ENCODE data around the gene AMN.

Gene AMN

DNA sequence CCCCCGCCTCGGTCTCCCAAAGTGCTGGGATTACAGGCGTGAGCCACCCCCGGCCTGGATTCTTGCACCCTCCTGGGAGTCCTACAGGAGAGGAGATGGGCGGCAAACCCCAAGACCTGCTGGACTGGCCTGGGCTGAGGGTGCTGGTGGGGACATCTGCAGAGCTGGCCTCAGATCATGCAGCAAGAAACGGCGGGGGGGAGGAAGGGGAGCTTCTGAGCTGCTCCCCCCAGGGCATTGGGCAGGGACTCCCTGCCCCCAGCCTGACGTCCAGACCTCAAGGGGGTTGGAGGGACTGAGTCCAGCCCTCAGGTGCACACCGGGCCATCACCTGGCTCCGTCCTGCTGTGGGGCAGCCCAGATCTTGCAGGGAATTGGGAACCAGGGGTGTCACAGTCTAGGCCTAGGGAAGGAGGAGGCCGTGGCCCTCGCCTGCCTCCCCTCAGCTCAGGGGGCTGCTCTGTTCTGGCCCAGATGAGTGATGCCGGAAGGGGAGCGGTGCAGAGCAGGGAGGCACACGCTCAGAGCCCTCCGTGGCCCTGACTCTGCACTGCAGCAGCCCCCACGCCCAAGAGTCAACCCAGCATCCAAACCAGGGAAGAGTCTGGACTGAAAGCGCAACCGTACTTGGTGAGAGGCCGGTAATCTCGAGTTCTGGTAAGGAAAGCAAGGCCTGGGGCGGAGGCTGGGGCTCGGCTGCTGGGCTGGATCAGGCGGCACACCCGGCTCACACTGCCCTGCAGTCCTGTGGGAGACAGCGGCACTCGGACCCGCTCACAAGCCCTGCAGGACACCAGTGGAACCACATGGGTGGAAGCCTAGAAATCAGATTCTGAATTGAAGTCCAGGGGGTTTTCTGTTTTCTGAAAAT is 8.9 kb upstream of the AMN start:
- H3K4me3 ChIP-seq (ENCODE audit: low read length), result no peak overlapping the region
- no peak for TF ChIP-seq ZNF274 (IDR thresholded peaks at IDR 0.05; ENCODE audit: low read depth, low read length)

DNA sequence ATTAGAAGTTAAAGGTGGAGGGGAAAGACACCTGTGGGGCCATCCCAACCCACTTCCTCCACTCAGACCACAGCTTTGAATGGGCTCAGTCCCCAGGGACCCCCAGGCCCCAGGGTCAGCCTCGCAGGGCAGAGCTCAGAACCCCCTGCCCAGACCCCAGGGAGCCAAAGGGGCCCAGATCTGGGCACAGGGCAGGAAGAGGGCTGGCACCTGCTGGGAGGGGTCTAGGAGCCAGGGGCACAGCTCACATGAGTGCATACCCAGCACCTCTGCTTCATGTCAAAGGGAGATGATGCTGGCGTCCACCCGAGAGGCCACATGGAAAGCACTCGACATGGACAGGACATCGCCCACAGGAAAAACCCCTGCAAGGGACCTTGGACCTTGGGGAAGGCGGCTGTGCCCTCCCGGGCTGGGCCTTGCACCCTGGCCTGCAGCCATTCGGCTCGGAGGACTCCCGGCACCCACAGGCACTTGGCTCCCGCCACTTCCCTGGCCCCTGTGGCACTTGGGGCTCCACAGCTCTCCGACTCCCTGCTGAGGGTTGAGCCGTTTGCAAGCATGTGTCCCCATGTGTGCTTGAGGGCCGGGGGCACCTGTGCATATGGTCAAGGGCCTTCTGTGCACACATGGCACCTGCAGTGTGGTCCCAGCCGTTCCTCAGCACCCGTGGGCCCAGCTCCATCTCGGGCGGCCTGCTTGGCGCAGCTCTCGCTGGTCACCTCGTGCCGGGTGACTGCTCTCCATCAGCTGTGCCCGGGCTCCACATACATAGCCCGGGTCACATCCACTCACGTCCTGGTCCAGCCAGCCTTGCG is 7.8 kb upstream of the AMN start:
- no peak for TF ChIP-seq ZNF274 (IDR thresholded peaks at IDR 0.05; ENCODE audit: low read depth, low read length)
- H3K4me3 ChIP-seq (ENCODE audit: low read length), result no peak overlapping the region

- no peak for TF ChIP-seq ZNF274 (IDR thresholded peaks at IDR 0.05; ENCODE audit: low read depth, low read length)
- no peak overlapping the region for H3K4me3 ChIP-seq (ENCODE audit: low read length)
Measured at GRCh38 chr14:102915292-102916110, 7.0 kb upstream of the AMN start.

DNA sequence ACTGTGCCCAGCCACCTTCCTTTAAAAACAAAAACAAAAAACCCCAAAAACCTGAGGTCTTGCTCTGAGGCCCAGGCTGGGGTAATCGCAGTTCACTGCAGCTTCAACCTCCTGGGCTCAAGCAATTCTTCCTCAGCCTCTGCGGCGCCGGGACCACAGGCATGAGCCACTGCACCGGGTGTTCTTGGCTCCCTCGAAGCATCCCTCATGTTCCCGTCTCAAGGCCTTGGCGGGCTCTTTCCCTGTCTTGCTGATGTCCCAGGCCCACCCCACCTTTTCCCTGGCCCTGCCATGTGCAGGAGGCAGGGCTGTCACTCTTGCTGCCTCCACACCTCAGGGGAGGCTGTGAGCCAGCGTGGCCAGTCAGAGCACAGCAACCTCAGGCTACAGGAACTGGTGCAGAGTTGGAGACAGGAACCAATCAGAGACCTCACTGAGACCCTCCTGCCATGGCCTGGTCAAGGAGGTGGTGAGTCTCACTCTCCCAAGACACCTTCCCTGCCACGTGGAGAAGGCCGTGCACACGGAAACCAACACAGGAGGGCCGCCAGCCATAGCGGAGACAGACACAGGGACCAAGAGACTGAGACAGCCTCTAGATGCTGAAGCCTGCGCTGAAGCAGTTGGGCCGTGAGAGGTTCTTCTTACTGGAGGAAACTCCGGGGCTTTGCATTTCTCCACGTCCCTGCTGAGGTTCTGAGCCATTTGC is 6.0 kb upstream of the AMN start:
- H3K4me3 ChIP-seq (ENCODE audit: low read length), result no peak overlapping the region
- TF ChIP-seq ZNF274 (IDR thresholded peaks at IDR 0.05; ENCODE audit: low read depth, low read length), result no peak

DNA sequence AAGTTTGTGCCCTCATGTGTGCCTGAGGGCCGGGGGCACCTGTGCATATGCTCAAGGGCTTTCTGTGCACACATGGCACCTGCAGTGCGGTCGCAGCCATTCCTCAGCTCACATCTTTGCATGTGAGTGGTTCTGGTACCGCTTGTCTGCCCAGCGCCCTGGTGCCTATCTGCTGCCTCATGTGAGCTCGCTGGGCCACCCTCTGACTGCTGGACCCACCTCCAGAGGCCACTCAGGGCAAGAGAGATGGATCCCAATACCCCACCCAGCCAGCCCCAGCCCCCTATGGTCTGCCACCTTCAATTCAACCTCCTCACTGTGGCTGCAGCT is 5.4 kb upstream of the AMN start:
- H3K4me3 ChIP-seq (ENCODE audit: low read length), result no peak overlapping the region
- no peak for TF ChIP-seq ZNF274 (IDR thresholded peaks at IDR 0.05; ENCODE audit: low read depth, low read length)

- no peak for TF ChIP-seq ZNF274 (IDR thresholded peaks at IDR 0.05; ENCODE audit: low read depth, low read length)
- no peak overlapping the region for H3K4me3 ChIP-seq (ENCODE audit: low read length)
Measured at GRCh38 chr14:102917469-102918211, 4.8 kb upstream of the AMN start.

DNA sequence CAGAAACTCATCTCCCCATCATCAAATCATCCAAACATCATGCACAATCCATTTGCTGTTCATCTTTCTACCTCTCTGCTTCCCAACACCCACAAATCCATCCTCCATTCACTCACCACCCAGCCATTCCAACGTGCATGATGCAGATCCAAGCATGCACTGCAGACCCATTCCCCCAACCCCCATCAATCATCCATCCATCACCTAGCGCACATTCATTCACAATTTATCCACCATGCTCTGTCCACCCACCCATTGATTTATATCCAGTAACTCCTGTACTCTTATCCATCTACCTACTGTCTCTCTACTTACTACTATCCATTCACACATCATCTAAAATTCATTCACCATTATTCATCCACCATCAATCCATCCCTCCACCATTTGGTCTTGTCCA is 4.0 kb upstream of the AMN start:
- TF ChIP-seq ZNF274 (IDR thresholded peaks at IDR 0.05; ENCODE audit: low read depth, low read length), result no peak
- H3K4me3 ChIP-seq (ENCODE audit: low read length), result no peak overlapping the region

- no peak for TF ChIP-seq ZNF274 (IDR thresholded peaks at IDR 0.05; ENCODE audit: low read depth, low read length)
Measured at GRCh38 chr14:102920273-102920997, 2.0 kb upstream of the AMN start.

DNA sequence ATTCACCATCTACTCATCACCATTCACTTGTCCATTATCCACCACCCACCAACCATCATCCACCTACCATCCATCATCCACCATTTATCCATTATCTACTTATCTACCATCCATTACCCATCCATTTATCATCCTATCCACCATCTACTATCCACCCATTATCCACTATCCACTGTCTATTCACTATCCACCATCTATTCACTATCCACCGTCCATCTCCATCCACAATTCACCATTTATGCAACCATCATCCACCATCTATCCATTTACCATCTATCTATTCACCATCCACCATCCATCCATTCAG is 1.5 kb upstream of the AMN start:
- H3K4me3 ChIP-seq (ENCODE audit: low read length), result no peak overlapping the region
- TF ChIP-seq ZNF274 (IDR thresholded peaks at IDR 0.05; ENCODE audit: low read depth, low read length), result no peak

More at GRCh38 chr14:102920273-102920997, 2.0 kb upstream of the AMN start:
- H3K4me3 ChIP-seq (ENCODE audit: low read length), result no peak overlapping the region

DNA sequence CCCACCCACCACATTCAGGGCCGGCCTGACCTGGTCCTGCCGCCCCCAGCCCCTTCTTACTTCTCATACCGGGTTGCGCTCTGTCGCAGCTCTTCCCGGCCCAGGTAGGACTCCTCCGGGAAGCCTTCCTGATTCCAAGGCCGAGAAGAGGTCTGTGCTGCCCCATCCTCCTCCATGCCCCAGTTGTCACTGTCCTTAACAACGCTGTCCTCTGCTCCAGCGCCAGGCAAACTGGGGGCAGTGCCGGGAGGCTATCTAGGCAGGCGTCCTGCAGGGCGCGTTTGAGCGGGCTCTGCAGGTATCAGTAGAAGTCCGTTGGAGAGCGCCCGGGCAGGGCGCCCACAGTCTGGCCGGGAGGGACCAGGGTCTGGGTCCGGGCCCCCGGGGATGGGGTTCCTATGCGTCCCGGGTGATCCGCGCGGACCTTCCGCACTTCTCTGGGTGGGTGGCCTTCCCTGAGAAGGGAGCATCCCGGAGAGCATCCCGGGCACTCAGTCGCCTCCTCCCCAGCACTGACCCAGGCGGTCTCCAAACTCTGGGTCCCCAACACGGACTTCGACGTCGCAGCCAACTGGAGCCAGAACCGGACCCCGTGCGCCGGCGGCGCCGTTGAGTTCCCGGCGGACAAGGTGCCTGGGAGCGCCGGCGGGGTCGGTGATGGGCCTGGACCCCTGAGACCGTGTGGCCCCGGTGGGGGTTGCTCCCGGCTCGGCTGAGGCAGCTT is 900 bp downstream of the AMN start:
- TF ChIP-seq ZNF274 (IDR thresholded peaks at IDR 0.05; ENCODE audit: low read depth, low read length), result no peak
- H3K4me3 ChIP-seq (ENCODE audit: low read length), result peak overlapping the region; percentile 19; the same call in 1 of the 2 replicates

- TF ChIP-seq ZNF274 (IDR thresholded peaks at IDR 0.05; ENCODE audit: low read depth, low read length), result no peak
- no peak overlapping the region for H3K4me3 ChIP-seq (ENCODE audit: low read length)
Measured at GRCh38 chr14:102923925-102924486, 1.5 kb downstream of the AMN start.

Data from GM08714 (cell line).